HEK293 (cell line): Measurements from ENCODE around the gene MKLN1.

ENCODE experiments used
- CTCF ChIP-seq: fragments of 450-650 bp; formaldehyde crosslinking; IDR thresholded peaks from 2 replicates; pipeline ENCODE4 v1.5.1; 2016; ENCODE audit warnings: missing biosample characterization, missing genetic modification characterization
- ZBTB20 ChIP-seq: fragments of 450-650 bp; formaldehyde crosslinking; IDR thresholded peaks from 2 replicates; pipeline ENCODE4 v1.5.1; 2016; ENCODE audit warnings: missing biosample characterization, missing genetic modification characterization
- ZNF324 ChIP-seq: fragments of 450-650 bp; formaldehyde crosslinking; IDR thresholded peaks from 2 replicates; pipeline ENCODE4 v1.5.1; 2016; ENCODE audit warnings: missing biosample characterization, missing genetic modification characterization
- ZNF596 ChIP-seq: fragments of 450-650 bp; IDR thresholded peaks from 2 replicates; pipeline ENCODE4 v1.5.0; 2018; ENCODE audit warnings: missing biosample characterization, mild to moderate bottlenecking, missing genetic modification characterization, moderate library complexity
- ZNF623 ChIP-seq: fragments of 450-650 bp; formaldehyde crosslinking; IDR thresholded peaks from 2 replicates; pipeline ENCODE4 v1.5.1; 2016; ENCODE audit warnings: missing biosample characterization, missing genetic modification characterization

DNA sequence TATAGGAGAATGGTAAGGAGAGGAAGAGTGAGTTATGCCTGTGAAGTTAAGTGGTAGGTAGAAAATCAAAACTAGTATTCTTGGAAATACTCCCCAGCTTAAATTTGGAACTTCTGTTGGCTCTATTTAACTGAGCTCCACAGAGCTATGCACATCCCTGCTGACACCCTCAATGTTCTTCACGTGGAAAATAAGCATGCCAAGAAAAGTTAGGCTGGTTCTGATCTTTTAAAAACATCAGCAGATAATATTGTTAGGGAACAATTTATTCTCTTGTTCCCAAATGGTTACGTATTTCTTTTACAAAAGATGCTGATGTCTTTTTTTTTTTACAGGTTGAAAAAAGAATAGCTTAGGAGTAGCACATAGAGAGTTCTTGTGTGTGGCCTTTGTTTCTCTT is 111.3 kb downstream of the MKLN1 start:
- TF ChIP-seq CTCF (tag by site-specific recombination) (no peak), ZBTB20 (tag by site-specific recombination) (no peak), ZNF324 (tag by site-specific recombination) (no peak), ZNF623 (tag by site-specific recombination) (no peak), ZNF596 (no peak)
